GM04504 (cell line): ENCODE measurements around the gene CDH1.
A peak's percentile ranks its signal among the peaks of the same experiment; 100 is the strongest.
"Not testable (repeated sequence)": the region's sequence is repeated elsewhere in the genome, so short reads cannot be mapped to it uniquely, and the experiment has no call there.

Experiments used
- DNase-seq: peaks from one replicate; pipeline ENCODE4 v3.0.0-alpha.2; 2012; ENCODE audit warnings: low read depth

Gene CDH1

GRCh38 chr16:68737046-68737729, at the start of gene CDH1:
TSS of gene CDH1 (plus strand) at chr16:68737292. CDS start at chr16:68737416, 124 bp downstream.
- DNase-seq, result no peak

GRCh38 chr16:68689921-68690320, 47.2 kb upstream of the CDH1 start:
- DNase-seq, result no peak

- no peak for DNase-seq
Measured at GRCh38 chr16:68695575-68695974, 41.5 kb upstream of the CDH1 start.

GRCh38 chr16:68696514-68696913, 40.6 kb upstream of the CDH1 start:
- DNase-seq, result no peak

- DNase-seq, result no peak
Measured at GRCh38 chr16:68698091-68698490, 39.0 kb upstream of the CDH1 start.

- DNase-seq, result no peak
Measured at GRCh38 chr16:68700120-68700519, 37.0 kb upstream of the CDH1 start.

GRCh38 chr16:68700831-68701230, 36.3 kb upstream of the CDH1 start:
- no peak for DNase-seq

- DNase-seq, result peak; percentile 32
Measured at GRCh38 chr16:68704232-68704867, 32.7 kb upstream of the CDH1 start.

GRCh38 chr16:68707340-68708152, 29.5 kb upstream of the CDH1 start:
- DNase-seq, result no peak

- no peak for DNase-seq
Measured at GRCh38 chr16:68710211-68710610, 26.9 kb upstream of the CDH1 start.

GRCh38 chr16:68711421-68712139, 25.5 kb upstream of the CDH1 start:
- DNase-seq, result no peak

- no peak for DNase-seq
Measured at GRCh38 chr16:68713361-68713760, 23.7 kb upstream of the CDH1 start.

- DNase-seq, result no peak
Measured at GRCh38 chr16:68715471-68715870, 21.6 kb upstream of the CDH1 start.

- not testable (repeated sequence) for DNase-seq
Measured at GRCh38 chr16:68716516-68716915, 20.6 kb upstream of the CDH1 start.

- DNase-seq, result no peak
Measured at GRCh38 chr16:68717684-68718083, 19.4 kb upstream of the CDH1 start.

- no peak for DNase-seq
Measured at GRCh38 chr16:68718590-68718989, 18.5 kb upstream of the CDH1 start.

- no peak for DNase-seq
Measured at GRCh38 chr16:68719993-68720489, 17.1 kb upstream of the CDH1 start.

GRCh38 chr16:68722119-68723024, 14.7 kb upstream of the CDH1 start:
- DNase-seq, result no peak

- no peak for DNase-seq
Measured at GRCh38 chr16:68724797-68725196, 12.3 kb upstream of the CDH1 start.

GRCh38 chr16:68728523-68728922, 8.6 kb upstream of the CDH1 start:
- no peak for DNase-seq

- DNase-seq, result no peak
Measured at GRCh38 chr16:68731637-68732036, 5.5 kb upstream of the CDH1 start.
